Measurements from ENCODE around the gene SMOC2. TPM values are rescaled to one million over a fixed set of nuclear protein-coding genes. Genes with fewer than 3 reads are reported as not detected.
A peak's percentile ranks its signal among the peaks of the same experiment; 100 is the strongest.

SMOC2 gene
- total RNA-seq, 6 experiments from 2014 or later: 0.42 to 3.5 (median 1.2) TPM

GRCh38 chr6:168708984-168709383 lies 268.0 kb downstream of the SMOC2 start:
- Histone ChIP-seq H3K4me3 (no peak overlapping the region), H3K27me3 (no peaks in the 10 kb centered on the region), H3K27ac (no peak overlapping the region), H3K9me3 (no peaks in the 10 kb centered on the region), H3K4me1 (no peaks in the 10 kb centered on the region), H3K36me3 (no peaks in the 10 kb centered on the region)
- TF ChIP-seq CTCF (IDR thresholded peaks at IDR 0.05) (no peak), POLR2A (IDR thresholded peaks at IDR 0.05) (no peak)
- DNase-seq: no peak
- intact Hi-C loops (cut with DNase I): no loop called here
- no peak for ATAC-seq
- WGBS (ENCODE audit: insufficient coverage, low coverage, low lambda C conversion rate, missing lambda C conversion rate): 14% methylated on average over 2 of the region's 2 CpGs

- 65% methylated on average over 2 of the region's 9 CpGs for WGBS (ENCODE audit: insufficient coverage, low coverage, low lambda C conversion rate, missing lambda C conversion rate)
- TF ChIP-seq POLR2A (IDR thresholded peaks at IDR 0.05): no peak
- TF ChIP-seq CTCF (IDR thresholded peaks at IDR 0.05): no peak
Observed at GRCh38 chr6:168709390-168709789, 268.4 kb downstream of the SMOC2 start.

GRCh38 chr6:168709991-168710390 lies 269.0 kb downstream of the SMOC2 start:
- intact Hi-C loops (cut with DNase I): no loop called here
- no peaks in the 10 kb centered on the region for H3K27me3 ChIP-seq
- no peaks in the 10 kb centered on the region for H3K4me1 ChIP-seq
- WGBS (ENCODE audit: insufficient coverage, low coverage, low lambda C conversion rate, missing lambda C conversion rate): 49% methylated on average over 2 of the region's 9 CpGs
- no peaks in the 10 kb centered on the region for H3K36me3 ChIP-seq
- no peak overlapping the region for H3K4me3 ChIP-seq
- H3K27ac ChIP-seq: no peak overlapping the region
- H3K9me3 ChIP-seq: no peaks in the 10 kb centered on the region
- DNase-seq: peak in 1 of 3 donors; percentile 9
- no peak for TF ChIP-seq CTCF (IDR thresholded peaks at IDR 0.05)
- no peak for TF ChIP-seq POLR2A (IDR thresholded peaks at IDR 0.05)
- no peak for ATAC-seq

More at GRCh38 chr6:168709390-168709789, 268.4 kb downstream of the SMOC2 start:
- Histone ChIP-seq H3K4me3 (no peak overlapping the region), H3K9me3 (no peaks in the 10 kb centered on the region), H3K4me1 (no peaks in the 10 kb centered on the region), H3K27ac (no peak overlapping the region), H3K27me3 (no peaks in the 10 kb centered on the region), H3K36me3 (no peaks in the 10 kb centered on the region)
- no peak for ATAC-seq
- intact Hi-C loops (cut with DNase I): no loop called here
- peak in 1 of 3 donors; percentile 25 for DNase-seq

GRCh38 chr6:168711049-168711640 lies 270.2 kb downstream of the SMOC2 start:
- 29% methylated on average over 5 of the region's 5 CpGs for WGBS (ENCODE audit: insufficient coverage, low coverage, low lambda C conversion rate, missing lambda C conversion rate)
- ATAC-seq: no peak
- Histone ChIP-seq H3K36me3 (no peaks in the 10 kb centered on the region), H3K9me3 (no peaks in the 10 kb centered on the region), H3K27ac (no peak overlapping the region), H3K27me3 (no peaks in the 10 kb centered on the region), H3K4me3 (no peak overlapping the region), H3K4me1 (no peaks in the 10 kb centered on the region)
- DNase-seq: no peak
- TF ChIP-seq CTCF (IDR thresholded peaks at IDR 0.05) (peak; percentile 24 to 43 (median 34)), POLR2A (IDR thresholded peaks at IDR 0.05) (no peak)
- intact Hi-C loops (cut with DNase I): no loop called here
